Mammary microvascular endothelial cell (primary cell): ENCODE data around the gene C20orf204. TPM values are rescaled to one million over a fixed set of nuclear protein-coding genes. Genes with fewer than 3 reads are reported as not detected.

ENCODE experiments used
- total RNA-seq: library from RNA; depleted of rRNA; stranded (reverse); fragments of >200 nt; gene quantifications from 2 replicates; pipeline ENCODE4 v1.2.3, GENCODE V29; 2015

C20orf204 gene, protein sequence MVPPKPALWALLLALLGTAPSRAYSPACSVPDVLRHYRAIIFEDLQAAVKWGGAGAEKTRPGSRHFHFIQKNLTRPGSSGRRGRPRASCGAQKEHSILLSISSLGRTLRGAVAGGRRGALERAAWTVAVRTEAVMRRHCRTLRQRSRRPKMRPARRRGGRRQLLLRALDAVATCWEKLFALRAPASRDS
- total RNA-seq: 0.44 and 0.73 TPM in 2 replicates

DNA sequence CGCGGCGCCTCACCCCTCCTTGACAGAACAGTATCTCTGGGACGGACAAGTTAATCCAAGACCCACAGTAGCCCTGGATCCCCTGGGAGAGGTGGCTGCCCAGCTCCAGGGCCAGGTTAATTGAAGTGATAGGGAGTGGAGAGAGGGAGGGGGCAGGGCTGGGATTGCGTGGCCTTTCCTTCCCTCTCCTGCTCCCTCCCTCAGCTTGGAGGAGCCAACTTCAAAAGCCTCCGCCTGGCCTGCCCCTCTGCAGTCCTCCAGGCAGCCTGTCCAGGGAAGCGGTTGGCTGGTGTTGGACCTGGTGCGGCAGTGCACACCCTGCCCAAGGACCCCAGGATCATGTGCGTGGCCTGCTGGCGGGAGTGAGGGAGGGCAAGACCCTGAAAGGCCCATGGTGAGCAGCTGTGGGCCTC is at the start of gene C20orf204:
C20orf204 (plus strand) TSS at position 250 of the 413 bp plus-strand sequence; CDS start at position 392, 142 bp downstream.

DNA sequence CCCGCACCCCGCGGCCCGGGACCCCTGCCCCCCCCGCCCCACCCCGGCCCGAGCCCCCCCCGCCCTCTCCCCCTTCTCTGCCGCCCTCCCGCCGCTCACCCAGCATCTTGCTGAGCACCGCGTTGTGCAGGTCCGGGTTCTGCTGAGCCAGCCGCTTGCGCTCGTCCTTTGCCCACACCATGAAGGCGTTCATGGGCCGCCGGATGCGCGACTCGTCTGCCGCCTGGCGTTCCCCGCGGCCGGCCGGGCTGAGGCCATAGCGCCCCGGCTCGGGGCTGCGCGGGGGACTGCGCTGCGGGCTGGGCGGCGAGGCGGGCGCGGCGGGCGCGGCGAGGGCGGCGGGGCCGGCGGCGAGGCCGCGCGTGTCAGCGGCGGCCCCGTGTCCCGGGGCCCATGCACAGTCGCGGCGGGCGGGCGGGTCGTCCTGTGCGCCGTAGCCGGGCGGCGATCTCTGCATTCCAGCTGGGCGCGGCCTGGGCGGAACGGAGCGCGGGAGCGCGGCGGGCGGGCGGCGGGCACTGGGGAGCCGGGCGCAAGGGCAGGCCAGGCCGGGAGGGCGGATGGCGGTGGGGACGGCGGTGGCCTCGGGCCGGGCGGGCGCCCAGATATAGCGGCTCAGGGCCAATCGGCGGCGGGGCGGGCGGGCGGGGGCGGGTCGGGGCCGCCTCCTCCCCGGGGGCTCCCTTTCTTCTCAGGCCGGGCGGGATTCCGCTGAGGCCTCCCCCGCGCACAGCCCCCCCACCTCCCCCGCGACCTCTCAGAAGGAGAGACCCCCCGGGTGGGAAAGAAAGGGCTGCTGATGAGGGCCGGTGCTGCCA is 13.3 kb downstream of the C20orf204 start, which contains the start of gene SOX18:
SOX18 (minus strand) TSS at position 580 of the 818 bp plus-strand sequence; CDS start at position 457, 123 bp downstream.

DNA sequence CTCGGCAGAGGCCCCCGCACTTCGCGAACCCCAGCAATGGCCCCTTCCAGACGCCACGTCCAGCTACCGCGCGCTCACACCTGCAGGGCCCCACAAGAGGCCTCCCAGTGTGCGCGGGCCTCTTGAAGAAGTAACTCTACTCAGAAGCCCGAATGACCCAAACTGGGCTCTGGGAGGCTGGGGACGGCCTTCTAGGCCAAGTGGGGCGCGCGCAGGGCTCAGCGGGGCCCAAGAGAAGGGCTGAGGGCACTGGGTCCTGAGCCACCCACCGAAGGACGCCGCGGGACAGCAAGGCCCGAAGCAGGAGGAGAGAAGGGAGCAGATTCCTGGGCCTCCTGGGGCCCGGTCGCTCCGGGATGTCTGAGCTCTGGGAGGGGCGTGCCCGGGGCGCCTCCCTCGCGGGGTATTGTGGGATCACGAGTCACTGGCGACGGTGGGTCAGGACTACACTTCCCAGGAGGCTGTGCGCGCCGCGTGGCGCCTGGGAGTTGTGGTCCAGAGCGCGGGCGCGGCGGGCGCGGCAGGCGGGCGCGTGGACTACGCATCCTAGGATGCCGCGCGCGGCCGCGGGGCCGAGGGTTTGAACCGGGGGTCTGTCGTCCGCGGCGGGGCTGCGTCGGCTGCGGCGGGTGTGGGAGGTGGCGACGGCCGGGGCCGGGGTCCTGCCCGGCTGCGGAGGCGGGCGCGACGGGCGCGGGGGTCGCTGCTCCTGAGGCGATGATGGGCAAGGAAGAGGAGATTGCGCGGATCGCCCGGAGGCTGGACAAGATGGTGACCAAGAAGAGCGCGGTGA is 26.8 kb downstream of the C20orf204 start, which contains the start of gene TCEA2:
TCEA2 (plus strand) TSS at position 603 of the 793 bp plus-strand sequence; CDS start at position 718, 115 bp downstream.

DNA sequence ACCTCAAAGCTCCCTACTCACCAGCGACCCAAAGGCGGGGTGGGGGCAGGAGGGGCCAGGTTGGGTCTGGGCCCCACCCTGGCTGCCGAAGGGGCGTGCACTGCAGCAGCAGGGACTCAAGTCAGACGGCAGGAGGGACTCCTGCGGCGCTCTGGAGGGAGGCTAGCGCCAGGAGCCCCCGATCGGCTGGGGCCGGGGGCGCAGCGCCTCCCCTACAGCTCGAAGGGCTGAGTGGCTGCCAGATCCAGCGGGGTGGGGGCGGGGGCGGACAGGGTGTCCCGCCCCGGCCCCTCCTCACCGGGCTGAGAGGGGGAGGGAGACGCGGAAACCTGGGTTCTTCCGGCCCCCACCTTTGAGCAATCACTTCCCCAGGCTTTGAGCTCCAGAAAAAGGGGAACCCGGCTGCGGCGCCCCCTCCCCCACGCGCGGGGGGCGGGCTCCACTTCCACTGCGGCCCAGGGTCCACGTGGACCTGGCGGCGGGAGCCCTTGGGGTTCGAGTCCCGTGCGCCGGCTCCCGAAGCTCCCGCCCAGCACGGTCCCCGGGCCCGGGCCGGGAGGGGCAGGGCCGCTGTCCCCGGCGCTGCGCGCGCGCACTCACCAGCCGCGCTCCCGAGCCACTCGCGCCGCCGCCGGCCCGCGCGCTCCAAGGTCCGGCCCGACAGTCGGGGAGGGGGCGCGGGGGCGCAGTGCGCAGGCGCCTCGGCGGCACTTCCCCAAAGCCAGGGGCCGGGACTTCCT is 43.5 kb downstream of the C20orf204 start, which contains the start of gene RGS19:
RGS19 (minus strand) TSS at position 246 of the 740 bp plus-strand sequence. CDS start 2,632 bp downstream, outside the sequence.

DNA sequence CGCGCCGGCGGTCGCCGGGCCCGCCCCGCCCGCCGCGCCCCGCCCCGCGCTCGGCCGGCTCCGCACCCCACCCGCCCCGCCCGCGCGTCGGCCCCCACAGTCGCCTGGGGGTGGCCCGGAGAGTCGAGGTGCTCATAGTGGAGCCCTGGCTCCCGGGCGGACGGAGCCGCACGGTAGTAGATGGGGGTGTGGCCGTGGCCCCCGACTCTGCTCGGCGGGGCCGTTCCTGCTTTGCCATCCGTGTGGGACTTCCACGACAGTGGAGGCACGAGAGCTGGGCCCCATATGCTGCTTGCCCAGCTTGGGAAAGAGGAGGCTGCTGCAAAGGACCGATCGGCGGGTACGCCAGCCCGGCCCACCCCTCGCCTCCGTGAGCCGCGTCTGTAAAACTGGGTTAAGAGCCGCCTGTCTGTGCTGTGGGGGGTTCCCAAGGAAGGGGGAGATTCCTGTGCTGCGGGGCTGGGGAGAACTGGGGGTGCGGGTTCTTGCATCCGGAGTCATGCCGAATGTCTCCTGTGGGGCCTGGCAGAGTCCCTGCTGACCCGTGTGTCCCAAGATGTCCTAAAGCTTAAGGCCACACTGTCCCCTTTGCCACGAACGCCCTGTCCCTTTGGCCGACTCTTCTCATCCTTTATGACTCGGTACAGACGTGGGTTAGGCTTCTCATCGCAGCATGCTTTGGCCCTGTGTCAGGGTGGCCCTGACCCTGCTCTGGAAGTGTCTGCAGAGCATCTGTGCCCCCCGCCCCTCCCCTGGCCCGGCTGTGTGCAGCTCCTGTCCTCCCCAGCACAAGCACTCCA is 44.2 kb downstream of the C20orf204 start, which contains the start of gene OPRL1:
OPRL1 (plus strand) TSS at position 70 of the 800 bp plus-strand sequence. CDS start 12,639 bp downstream, outside the sequence.

DNA sequence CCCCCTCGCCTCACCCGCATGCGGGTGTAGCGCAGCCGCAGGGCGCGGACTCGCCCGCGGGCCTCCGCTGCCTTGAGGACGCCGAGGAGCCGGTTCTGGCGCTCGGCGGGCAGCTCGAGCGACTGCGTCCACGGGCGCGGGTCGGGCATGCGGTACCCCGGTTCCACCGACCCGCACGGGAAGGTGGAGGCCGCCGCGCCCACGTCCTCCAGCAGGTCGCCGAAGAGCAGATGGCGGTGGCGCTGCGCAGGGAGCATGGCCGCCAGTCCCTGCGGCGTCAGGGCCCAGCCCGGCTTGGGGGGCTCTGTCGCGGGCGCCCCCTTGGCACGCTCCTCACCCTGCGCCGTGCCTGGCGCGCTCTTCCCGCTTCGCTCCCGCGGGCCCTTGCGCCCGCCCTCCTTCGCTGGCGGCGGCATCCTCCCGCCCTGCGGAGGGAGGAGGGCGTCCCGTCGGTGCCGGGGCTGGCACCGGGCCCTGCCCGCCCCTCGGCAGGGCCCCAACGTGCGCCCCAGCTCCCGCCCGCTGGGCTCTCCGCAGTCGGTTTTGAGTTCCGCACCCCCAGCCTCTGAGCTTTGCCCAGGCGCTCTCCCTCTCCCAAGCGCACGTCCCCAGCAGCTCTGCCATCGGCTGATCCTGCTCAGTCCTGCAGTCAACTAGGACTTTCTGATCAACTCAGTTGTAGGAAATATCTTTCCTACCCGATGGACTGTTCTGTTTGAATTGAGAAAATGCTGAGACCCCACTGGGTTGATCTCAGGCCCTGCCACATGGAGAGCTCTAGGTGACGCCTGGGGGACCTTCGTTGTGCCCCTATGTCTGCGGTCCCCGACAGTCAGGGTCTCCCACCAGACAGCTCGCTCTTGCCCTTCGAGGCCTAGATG is 48.1 kb downstream of the C20orf204 start, which contains the start of gene LKAAEAR1:
LKAAEAR1 (minus strand) TSS at position 595 of the 881 bp plus-strand sequence; CDS start at position 416, 179 bp downstream.

Other genes with a start within 250 kb of the C20orf204 start
- 2.7 and 2.9 TPM in 2 replicates for gene ZBTB46, start 204.9 kb upstream of the C20orf204 start, total RNA-seq
- not detected in 2 replicates for gene ABHD16B, start 174.7 kb upstream of the C20orf204 start, total RNA-seq
- 153 and 179 TPM in 2 replicates for gene TPD52L2, start 170.9 kb upstream of the C20orf204 start, total RNA-seq
- 67.8 and 71.2 TPM in 2 replicates for gene DNAJC5, start 141.1 kb upstream of the C20orf204 start, total RNA-seq
- 27.4 and 33.7 TPM in 2 replicates for gene UCKL1, start 79.8 kb upstream of the C20orf204 start, total RNA-seq
- gene ZNF512B, start 66.3 kb upstream of the C20orf204 start, total RNA-seq: 10.7 and 13.0 TPM in 2 replicates
- gene SAMD10, start 56.5 kb upstream of the C20orf204 start, total RNA-seq: 0.94 and 1.00 TPM in 2 replicates
- gene PRPF6, start 55.0 kb upstream of the C20orf204 start, total RNA-seq: 48.7 and 56.6 TPM in 2 replicates
- gene SOX18, start 13.5 kb downstream of the C20orf204 start, total RNA-seq: 19.4 and 25.2 TPM in 2 replicates
- 11.1 and 18.7 TPM in 2 replicates for gene TCEA2, start 27.0 kb downstream of the C20orf204 start, total RNA-seq
- 20.3 and 29.3 TPM in 2 replicates for gene RGS19, start 43.3 kb downstream of the C20orf204 start, total RNA-seq
- 0.54 and 0.67 TPM in 2 replicates for gene OPRL1, start 43.9 kb downstream of the C20orf204 start, total RNA-seq
- gene LKAAEAR1, start 48.2 kb downstream of the C20orf204 start, total RNA-seq: not detected in 2 replicates
- gene NPBWR2, start 71.4 kb downstream of the C20orf204 start, total RNA-seq: not detected in 2 replicates
- gene MYT1, start 128.3 kb downstream of the C20orf204 start, total RNA-seq: not detected in 2 replicates
- 24.9 and 42.6 TPM in 2 replicates for gene PCMTD2, start 219.6 kb downstream of the C20orf204 start, total RNA-seq